HT-29 (cell line): ENCODE results near the gene ZXDB. TPM values are rescaled to one million over a fixed set of nuclear protein-coding genes. Genes with fewer than 3 reads are reported as not detected.

ENCODE experiments used
- total RNA-seq: library from RNA; depleted of rRNA; stranded (reverse); fragments of >200 nt; shearing (Covaris generic); gene quantifications from 2 replicates; pipeline ENCODE4 v1.2.3, GENCODE V29; 2014; rRNA removed

The ZXDB gene
- total RNA-seq, 1 experiment from 2014 or later = not detected

Other genes starting within 250 kb of the ZXDB start
- gene NLRP2B, start 88.2 kb downstream of the ZXDB start, total RNA-seq = not detected in 2 replicates